Measurements from ENCODE around the gene ZNF35.

GRCh38 chr3:44687898-44688297 lies 39.4 kb downstream of the ZNF35 start:
- TF ChIP-seq, protein P1, sequence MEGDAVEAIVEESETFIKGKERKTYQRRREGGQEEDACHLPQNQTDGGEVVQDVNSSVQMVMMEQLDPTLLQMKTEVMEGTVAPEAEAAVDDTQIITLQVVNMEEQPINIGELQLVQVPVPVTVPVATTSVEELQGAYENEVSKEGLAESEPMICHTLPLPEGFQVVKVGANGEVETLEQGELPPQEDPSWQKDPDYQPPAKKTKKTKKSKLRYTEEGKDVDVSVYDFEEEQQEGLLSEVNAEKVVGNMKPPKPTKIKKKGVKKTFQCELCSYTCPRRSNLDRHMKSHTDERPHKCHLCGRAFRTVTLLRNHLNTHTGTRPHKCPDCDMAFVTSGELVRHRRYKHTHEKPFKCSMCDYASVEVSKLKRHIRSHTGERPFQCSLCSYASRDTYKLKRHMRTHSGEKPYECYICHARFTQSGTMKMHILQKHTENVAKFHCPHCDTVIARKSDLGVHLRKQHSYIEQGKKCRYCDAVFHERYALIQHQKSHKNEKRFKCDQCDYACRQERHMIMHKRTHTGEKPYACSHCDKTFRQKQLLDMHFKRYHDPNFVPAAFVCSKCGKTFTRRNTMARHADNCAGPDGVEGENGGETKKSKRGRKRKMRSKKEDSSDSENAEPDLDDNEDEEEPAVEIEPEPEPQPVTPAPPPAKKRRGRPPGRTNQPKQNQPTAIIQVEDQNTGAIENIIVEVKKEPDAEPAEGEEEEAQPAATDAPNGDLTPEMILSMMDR (conservative IDR thresholded peaks at IDR 0.05; ENCODE audit: low read depth, low read length) = no peak
- TF ChIP-seq EZH2 (IDR thresholded peaks at IDR 0.05; ENCODE audit: low read length, unreplicated experiment) = no peak
- TF ChIP-seq EZH2phosphoT487 (IDR thresholded peaks at IDR 0.05; ENCODE audit: borderline replicate concordance, low read length) = no peak
